Calu3 (cell line): ENCODE results near the gene CYFIP2. TPM values are rescaled to one million over a fixed set of nuclear protein-coding genes. Genes with fewer than 3 reads are reported as not detected.

Experiments
- BruUV-seq: library from RNA; stranded (reverse); fragments of 400-500 nt; replicated peaks from 2 replicates; lab custom pipeline; 2021; lab: Mats Ljungman, UMichigan
- CTCF ChIA-PET: fragments of 300-600 bp; sonication (Branson Sonifier 250); formaldehyde crosslinking; loops from one replicate; lab custom pipeline; 2022; ENCODE audit warnings: antibody characterized with exemption; lab: Charles Lee
- DNase-seq: peaks from one replicate; pipeline ENCODE4 v3.0.0; 2022
- H3K27ac Mint-ChIP-seq: one replicate; pipeline ENCODE4 v1.8.0; 2022; ENCODE audit warnings: mixed read lengths; ENCODE audit not compliant: unreplicated experiment
- H3K27me3 Mint-ChIP-seq: one replicate; pipeline ENCODE4 v1.8.0; 2022; ENCODE audit warnings: mixed read lengths; ENCODE audit not compliant: unreplicated experiment
- H3K36me3 Mint-ChIP-seq: one replicate; pipeline ENCODE4 v1.8.0; 2022; ENCODE audit warnings: mild to moderate bottlenecking, moderate library complexity, mixed read lengths; ENCODE audit not compliant: insufficient read depth, unreplicated experiment
- H3K4me1 Mint-ChIP-seq: one replicate; pipeline ENCODE4 v1.8.0; 2022; ENCODE audit warnings: mild to moderate bottlenecking, low read depth, mixed read lengths; ENCODE audit not compliant: unreplicated experiment
- H3K4me3 Mint-ChIP-seq: one replicate; pipeline ENCODE4 v1.8.0; 2022; ENCODE audit warnings: mild to moderate bottlenecking, low read depth, moderate library complexity, mixed read lengths; ENCODE audit not compliant: unreplicated experiment
- H3K9me3 Mint-ChIP-seq: one replicate; pipeline ENCODE4 v1.8.0; 2022; ENCODE audit warnings: low read depth, mixed read lengths; ENCODE audit not compliant: unreplicated experiment
- CTCF ChIP-seq: fragments of 200-600 bp; IDR thresholded peaks from one replicate; pipeline ENCODE4 v1.8.0; 2022; ENCODE audit warnings: antibody characterized with exemption; ENCODE audit not compliant: unreplicated experiment
- intact Hi-C: fragments of 100-400 bp; cut with micrococcal nuclease; formaldehyde crosslinking; loops from one replicate; pipeline ENCODE4 v1.10.0; 2022; ENCODE audit not compliant: unreplicated experiment
- total RNA-seq: library from RNA; stranded (reverse); gene quantifications from 2 replicates; pipeline ENCODE4 v1.2.3, GENCODE V29; 2022

CYFIP2 gene
- total RNA-seq, 1 experiment from 2014 or later = 37.8 TPM

DNA sequence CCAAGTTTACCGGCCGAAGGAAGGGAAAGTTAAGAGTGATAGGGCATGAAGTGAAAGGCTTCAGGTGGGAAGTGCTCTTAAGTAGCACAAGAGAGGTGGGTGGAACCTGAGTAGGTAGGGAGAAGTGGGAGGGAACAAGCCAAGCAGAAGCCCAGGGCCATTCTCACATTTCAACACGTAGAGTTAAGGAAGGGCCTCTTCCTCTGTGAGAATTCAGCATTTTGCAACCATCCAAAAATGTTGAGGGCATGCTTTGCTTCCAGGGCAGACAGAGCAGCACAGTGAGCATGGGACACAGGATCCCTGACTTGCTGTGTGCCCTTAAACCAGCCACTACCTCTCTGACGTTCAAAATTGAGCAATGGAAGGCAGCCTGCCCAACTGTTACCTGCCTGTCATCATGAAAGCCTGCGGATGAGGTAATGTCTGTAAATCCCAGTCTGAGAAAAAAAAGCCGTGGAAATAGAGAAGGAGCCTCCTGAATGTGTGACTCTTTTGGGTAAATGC is 3.3 kb downstream of the CYFIP2 start:
- TF ChIP-seq CTCF = no peak
- Mint-ChIP-seq H3K4me3 (no peak overlapping the region), H3K27ac (no peak overlapping the region), H3K4me1 (peaks cover 23% of the 10 kb centered on the region), H3K36me3 (peaks cover 14% of the 10 kb centered on the region), H3K27me3 (no peaks in the 10 kb centered on the region), H3K9me3 (no peaks in the 10 kb centered on the region)
- no TSS peak for BruUV-seq
- CTCF ChIA-PET = no interaction called here
- no peak for DNase-seq
- intact Hi-C loops = loop anchor here (5.0 kb wide), 1 partner anchor 127 kb away; the partner anchor contains the start of gene MED7

DNA sequence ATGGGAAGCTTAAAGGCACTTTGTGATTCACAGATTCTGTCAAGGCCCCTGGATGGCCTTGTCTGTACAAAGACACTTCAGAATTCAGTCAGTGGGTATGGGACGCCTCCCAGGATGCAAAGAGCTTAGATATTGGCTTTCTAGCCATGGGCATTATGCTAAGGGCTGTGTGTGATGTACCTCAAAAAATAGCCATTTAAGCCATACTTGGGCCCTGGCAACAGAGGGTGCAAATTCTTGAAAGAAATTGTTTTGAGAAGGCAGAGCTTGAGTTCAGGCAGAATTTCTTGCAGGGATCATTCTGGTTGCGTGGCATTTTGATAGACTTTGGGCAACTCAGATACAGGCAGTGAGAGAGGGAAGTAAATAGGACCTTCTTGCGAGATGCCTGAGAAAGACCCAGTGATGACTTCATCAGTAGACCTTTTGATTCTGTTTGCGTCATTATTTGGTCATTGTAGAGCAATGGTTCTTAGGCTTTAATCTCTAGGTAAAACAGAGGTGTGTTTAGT is 3.9 kb downstream of the CYFIP2 start:
- Mint-ChIP-seq H3K4me3 (no peak overlapping the region), H3K36me3 (peaks cover 14% of the 10 kb centered on the region), H3K27ac (no peak overlapping the region), H3K4me1 (peaks cover 23% of the 10 kb centered on the region), H3K9me3 (no peaks in the 10 kb centered on the region), H3K27me3 (no peaks in the 10 kb centered on the region)
- CTCF ChIA-PET = no interaction called here
- no TSS peak for BruUV-seq
- DNase-seq = no peak
- intact Hi-C loops = loop anchor here (5.0 kb wide), 1 partner anchor 128 kb away; the partner anchor contains the start of gene MED7
- TF ChIP-seq CTCF = no peak

GRCh38 chr5:157270771-157271170 is 4.8 kb downstream of the CYFIP2 start:
- CTCF ChIA-PET = no interaction called here
- TF ChIP-seq CTCF = no peak
- Mint-ChIP-seq H3K4me1 (peaks cover 23% of the 10 kb centered on the region), H3K36me3 (peaks cover 9% of the 10 kb centered on the region), H3K27me3 (no peaks in the 10 kb centered on the region), H3K27ac (no peak overlapping the region), H3K4me3 (no peak overlapping the region), H3K9me3 (no peaks in the 10 kb centered on the region)
- DNase-seq = no peak
- intact Hi-C loops = no loop called here
- BruUV-seq = no TSS peak

DNA sequence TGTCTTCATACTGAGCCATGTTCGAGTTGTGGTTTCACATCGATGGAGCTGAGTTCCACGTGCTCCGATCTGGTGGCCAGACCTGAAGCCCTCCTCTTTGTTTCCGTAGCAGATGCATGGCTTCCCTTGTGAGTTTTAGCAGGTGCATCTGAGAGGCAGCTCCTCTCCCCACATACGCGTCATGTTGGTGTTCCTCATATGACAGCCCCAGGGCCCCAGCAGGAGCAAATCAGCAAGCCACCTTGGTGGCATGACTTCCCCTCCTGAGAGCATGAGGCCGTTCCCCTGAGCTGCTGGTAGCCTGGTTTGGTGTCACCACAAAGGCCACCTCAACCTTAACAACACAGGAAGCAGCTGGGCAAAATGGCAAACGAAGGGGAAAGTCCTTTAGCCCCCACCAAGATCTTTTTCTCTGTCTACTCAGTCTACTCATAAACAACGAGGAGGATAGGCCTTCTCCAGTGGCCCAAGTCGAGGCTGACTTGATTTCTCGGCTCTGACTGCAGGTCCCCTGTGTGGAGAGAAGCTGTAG is 5.9 kb downstream of the CYFIP2 start:
- intact Hi-C loops = no loop called here
- TF ChIP-seq CTCF = no peak
- H3K4me1 Mint-ChIP-seq = peaks cover 23% of the 10 kb centered on the region
- H3K27ac Mint-ChIP-seq = no peak overlapping the region
- no peaks in the 10 kb centered on the region for H3K27me3 Mint-ChIP-seq
- no peak overlapping the region for H3K4me3 Mint-ChIP-seq
- DNase-seq = no peak
- H3K36me3 Mint-ChIP-seq = peaks cover 2% of the 10 kb centered on the region
- no TSS peak for BruUV-seq
- no peaks in the 10 kb centered on the region for H3K9me3 Mint-ChIP-seq
- CTCF ChIA-PET = no interaction called here
